ENCODE data around the gene RPS4Y1. TPM values are rescaled to one million over a fixed set of nuclear protein-coding genes. Genes with fewer than 3 reads are reported as not detected.

RPS4Y1 gene
- total RNA-seq, 2 donors from 2014 or later = 249 to 332 TPM

DNA sequence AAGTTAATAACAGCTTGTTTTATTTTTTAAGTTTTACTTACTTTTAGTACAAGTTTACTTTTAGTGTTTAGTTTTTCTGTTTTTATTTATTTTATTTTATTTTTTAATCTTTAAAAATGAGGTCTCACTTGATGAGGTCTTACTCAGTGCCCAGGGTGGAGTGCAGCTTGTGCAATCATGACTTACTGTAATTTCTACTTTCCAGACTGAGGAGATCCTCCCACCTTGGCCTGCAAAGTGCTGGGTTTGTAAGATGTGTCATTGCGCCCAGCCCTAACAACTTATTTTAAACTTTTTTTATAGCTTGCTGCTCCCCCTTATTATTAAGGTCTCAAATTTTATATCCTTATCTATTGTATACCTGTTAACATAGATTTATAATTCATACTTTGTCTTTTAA is 52.1 kb downstream of the RPS4Y1 start:
- Histone ChIP-seq H3K4me1 (replicated peaks) (no peaks in the 10 kb centered on the region), H3K27ac (no peak overlapping the region), H3K4me3 (no peak overlapping the region), H3K27me3 (replicated peaks; ENCODE audit: insufficient read depth) (no peaks in the 10 kb centered on the region), H3K36me3 (no peaks in the 10 kb centered on the region), H3K9me3 (no peaks in the 10 kb centered on the region)
- DNase-seq (ENCODE audit: low spot score) = no peak
- intact Hi-C loops (cut with DNase I) = no loop called here
- no peak for TF ChIP-seq POLR2AphosphoS5 (IDR thresholded peaks at IDR 0.05)
- TF ChIP-seq, protein P1, sequence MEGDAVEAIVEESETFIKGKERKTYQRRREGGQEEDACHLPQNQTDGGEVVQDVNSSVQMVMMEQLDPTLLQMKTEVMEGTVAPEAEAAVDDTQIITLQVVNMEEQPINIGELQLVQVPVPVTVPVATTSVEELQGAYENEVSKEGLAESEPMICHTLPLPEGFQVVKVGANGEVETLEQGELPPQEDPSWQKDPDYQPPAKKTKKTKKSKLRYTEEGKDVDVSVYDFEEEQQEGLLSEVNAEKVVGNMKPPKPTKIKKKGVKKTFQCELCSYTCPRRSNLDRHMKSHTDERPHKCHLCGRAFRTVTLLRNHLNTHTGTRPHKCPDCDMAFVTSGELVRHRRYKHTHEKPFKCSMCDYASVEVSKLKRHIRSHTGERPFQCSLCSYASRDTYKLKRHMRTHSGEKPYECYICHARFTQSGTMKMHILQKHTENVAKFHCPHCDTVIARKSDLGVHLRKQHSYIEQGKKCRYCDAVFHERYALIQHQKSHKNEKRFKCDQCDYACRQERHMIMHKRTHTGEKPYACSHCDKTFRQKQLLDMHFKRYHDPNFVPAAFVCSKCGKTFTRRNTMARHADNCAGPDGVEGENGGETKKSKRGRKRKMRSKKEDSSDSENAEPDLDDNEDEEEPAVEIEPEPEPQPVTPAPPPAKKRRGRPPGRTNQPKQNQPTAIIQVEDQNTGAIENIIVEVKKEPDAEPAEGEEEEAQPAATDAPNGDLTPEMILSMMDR (IDR thresholded peaks at IDR 0.05) = no peak
- no peak for TF ChIP-seq POLR2A (IDR thresholded peaks at IDR 0.05)
- 90% methylated on average over 1 of the region's 1 CpG for WGBS

GRCh38 chrY:2896050-2896449 is 54.6 kb downstream of the RPS4Y1 start:
- Histone ChIP-seq H3K27ac (no peak overlapping the region), H3K9me3 (no peaks in the 10 kb centered on the region), H3K36me3 (no peaks in the 10 kb centered on the region), H3K4me3 (no peak overlapping the region), H3K4me1 (replicated peaks) (no peaks in the 10 kb centered on the region), H3K27me3 (replicated peaks; ENCODE audit: insufficient read depth) (no peaks in the 10 kb centered on the region)
- WGBS = 100% methylated on average over 2 of the region's 2 CpGs
- no peak for DNase-seq (ENCODE audit: low spot score)
- TF ChIP-seq, protein P1 (IDR thresholded peaks at IDR 0.05) = no peak
- TF ChIP-seq POLR2A (IDR thresholded peaks at IDR 0.05) (no peak), POLR2AphosphoS5 (IDR thresholded peaks at IDR 0.05) (no peak)
- intact Hi-C loops (cut with DNase I) = no loop called here

GRCh38 chrY:2907356-2907755 is 66.0 kb downstream of the RPS4Y1 start:
- H3K4me3 ChIP-seq = no peak overlapping the region
- no peak overlapping the region for H3K27ac ChIP-seq
- H3K36me3 ChIP-seq = no peaks in the 10 kb centered on the region
- H3K4me1 ChIP-seq (replicated peaks) = no peaks in the 10 kb centered on the region
- H3K9me3 ChIP-seq = no peaks in the 10 kb centered on the region
- DNase-seq (ENCODE audit: low spot score) = no peak
- no peak for TF ChIP-seq POLR2A (IDR thresholded peaks at IDR 0.05)
- TF ChIP-seq, protein P1 (IDR thresholded peaks at IDR 0.05) = no peak
- no peak for TF ChIP-seq POLR2AphosphoS5 (IDR thresholded peaks at IDR 0.05)
- intact Hi-C loops (cut with DNase I) = no loop called here
- no peaks in the 10 kb centered on the region for H3K27me3 ChIP-seq (replicated peaks; ENCODE audit: insufficient read depth)
- 52% methylated on average over 1 of the region's 1 CpG for WGBS

DNA sequence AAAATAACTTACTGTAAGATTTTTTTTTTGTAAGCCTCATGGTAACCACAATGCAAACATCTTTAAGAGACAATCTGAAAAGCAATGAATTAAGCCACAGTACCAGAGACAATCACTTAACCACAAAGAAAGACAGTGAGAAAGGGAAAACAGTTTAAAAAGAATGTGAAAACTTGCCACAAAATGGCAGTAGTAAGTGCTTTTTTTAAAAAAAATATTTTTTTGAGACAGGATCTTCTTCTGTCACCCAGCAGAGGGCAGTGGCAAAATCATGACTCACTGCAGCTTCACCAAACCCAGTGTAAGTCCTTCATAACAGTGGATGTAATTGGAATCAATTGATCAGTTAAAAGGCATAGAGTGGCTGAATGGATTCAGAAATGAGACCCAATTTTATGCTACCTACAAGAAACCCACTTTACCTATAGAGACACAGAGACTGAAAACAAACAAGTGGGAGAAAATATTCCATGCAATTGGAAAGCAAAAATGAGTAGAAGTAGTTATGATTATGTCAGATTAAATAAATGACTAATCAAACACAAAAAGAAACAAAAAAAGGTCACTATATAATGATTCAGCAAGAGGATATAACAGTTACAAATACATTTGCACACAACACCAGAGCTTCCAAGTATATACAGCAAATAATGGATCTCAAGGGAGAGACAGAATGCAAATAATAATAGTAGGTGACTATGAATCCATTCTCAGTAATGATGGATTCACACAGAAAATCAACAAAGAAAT is 71.8 kb downstream of the RPS4Y1 start:
- no peak for DNase-seq (ENCODE audit: low spot score)
- Histone ChIP-seq H3K4me1 (replicated peaks) (no peaks in the 10 kb centered on the region), H3K36me3 (no peaks in the 10 kb centered on the region), H3K4me3 (no peak overlapping the region), H3K9me3 (no peaks in the 10 kb centered on the region), H3K27me3 (replicated peaks; ENCODE audit: insufficient read depth) (no peaks in the 10 kb centered on the region), H3K27ac (no peak overlapping the region)
- intact Hi-C loops (cut with DNase I) = no loop called here
- no peak for TF ChIP-seq POLR2A (IDR thresholded peaks at IDR 0.05)
- TF ChIP-seq POLR2AphosphoS5 (IDR thresholded peaks at IDR 0.05) = no peak
- TF ChIP-seq, protein P1 (IDR thresholded peaks at IDR 0.05) = no peak

Small RNAs within 50 kb of the gene (small RNA-seq; reads per million reads assigned to genes)
- 0 reads per million in 2 donors for gene TOMM22P2

Other genes with a start within 250 kb of the RPS4Y1 start
- gene SRY, start 53.9 kb upstream of the RPS4Y1 start, total RNA-seq = 1 to 10 TPM in 1 of 2 donors, not detected in 1; 1.6 TPM
- 10 to 100 TPM; 11.5 to 14.0 TPM for gene ZFY, start 93.8 kb downstream of the RPS4Y1 start, total RNA-seq

Data from prostate gland (tissue), 2 donors.